Muscle of back (tissue), 11 donors: Measurements from ENCODE around the gene GXYLT1. TPM values are rescaled to one million over a fixed set of nuclear protein-coding genes. Genes with fewer than 3 reads are reported as not detected.
A peak's percentile ranks its signal among the peaks of the same experiment; 100 is the strongest.
"Not testable (repeated sequence)": the region's sequence is repeated elsewhere in the genome, so short reads cannot be mapped to it uniquely, and the experiment has no call there.

Source experiments
- DNase-seq, 3 donors: peaks; one replicate each; pipeline versions ENCODE4 v3.0.0 to v3.0.0-alpha.2; 2013
- polyA plus RNA-seq, 10 donors: library from polyadenylated mRNA; unstranded; fragments of 120-200 nt; gene quantifications; one replicate each; pipeline ENCODE4 v1.2.1, GENCODE V29; 2013; ENCODE audit not compliant: insufficient read length in 10 of 10

Gene GXYLT1
- polyA plus RNA-seq, 10 donors = 15.4 to 25.6 (median 19.3) TPM

GRCh38 chr12:42156232-42156631, 11.6 kb upstream of the GXYLT1 start:
- DNase-seq = no peak

DNA sequence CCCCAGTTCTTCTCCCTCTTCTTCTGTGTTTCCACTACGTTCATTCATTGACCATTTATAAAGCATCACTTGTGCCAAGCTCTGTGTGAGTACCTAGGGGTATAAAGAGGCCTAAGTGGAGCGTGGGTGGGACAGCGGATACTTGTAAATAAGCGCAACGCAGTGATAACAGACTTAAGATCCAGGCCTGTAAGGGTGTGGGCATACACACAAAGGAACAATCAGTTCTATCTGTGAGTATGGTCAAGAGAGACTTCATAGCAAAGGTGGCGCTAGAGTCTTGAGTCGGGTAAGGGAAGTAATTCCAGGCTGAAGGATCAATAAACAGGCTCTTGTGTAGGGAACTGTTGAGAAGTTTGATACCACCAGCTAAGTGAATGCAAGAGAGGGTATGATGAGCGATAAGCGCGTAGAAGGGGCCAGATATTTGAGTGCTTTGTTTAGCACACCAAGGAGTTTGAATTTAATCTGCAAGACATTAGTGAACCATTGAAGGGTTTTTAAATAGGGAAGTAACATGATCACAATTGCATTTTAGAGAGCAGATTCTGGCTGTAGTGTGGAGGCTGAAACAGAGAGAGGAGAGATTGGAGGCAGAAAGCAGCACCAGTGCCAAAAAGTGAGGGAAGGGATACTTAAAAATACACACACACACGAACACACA, 1.0 kb upstream of the GXYLT1 start:
- peak in 1 of 3 donors; percentile 23 for DNase-seq

- peak in 1 of 3 donors; percentile 6 for DNase-seq
Measured at GRCh38 chr12:42145197-42145549, 499 bp upstream of the GXYLT1 start.

DNA sequence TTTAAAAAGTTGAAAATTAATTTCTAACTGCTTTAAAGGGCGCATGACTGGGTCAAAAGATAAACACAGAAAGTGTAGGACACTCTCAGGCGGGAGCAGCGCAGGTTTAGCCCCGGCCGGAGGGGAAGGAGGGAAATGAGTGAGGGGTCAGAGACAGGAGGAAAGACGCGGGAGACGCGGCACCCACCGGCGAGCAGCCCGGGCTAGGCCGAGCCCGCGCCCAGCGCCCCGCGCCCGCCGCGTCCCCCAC, 591 bp downstream of the GXYLT1 start:
- no peak for DNase-seq

- DNase-seq = peak in 2 of 3 donors; percentile 16 to 63
Measured at GRCh38 chr12:42143452-42144157, 1.1 kb downstream of the GXYLT1 start.

DNA sequence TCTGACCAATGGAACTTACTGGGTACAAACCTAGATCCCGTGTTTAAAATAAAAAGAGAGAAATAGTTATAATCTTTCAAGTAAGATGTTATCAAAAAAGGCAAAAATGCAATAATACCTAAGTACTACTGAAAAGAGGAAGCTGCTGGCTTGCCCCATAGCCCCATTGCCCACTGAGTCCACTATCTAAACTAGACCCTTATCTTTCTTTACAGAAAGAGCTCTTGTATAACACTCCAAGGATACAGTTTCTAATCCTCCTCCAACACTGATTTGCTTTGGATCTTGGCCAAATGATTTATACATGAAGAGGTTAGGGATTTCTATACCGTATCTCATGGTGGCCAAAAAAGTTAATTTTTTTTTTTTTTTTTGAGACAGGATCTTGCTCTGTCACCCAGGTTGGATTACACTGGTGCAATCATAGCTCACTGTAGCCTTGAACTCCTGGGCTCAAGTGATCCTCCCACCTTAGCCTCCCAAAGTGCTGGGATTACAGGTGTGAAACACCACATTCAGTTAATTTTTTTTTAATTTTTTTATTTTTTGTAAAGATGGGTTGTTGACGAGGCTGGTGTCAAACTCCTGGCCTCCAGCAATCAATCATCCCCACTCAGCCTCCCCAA, 2.6 kb downstream of the GXYLT1 start:
- no peak for DNase-seq

DNA sequence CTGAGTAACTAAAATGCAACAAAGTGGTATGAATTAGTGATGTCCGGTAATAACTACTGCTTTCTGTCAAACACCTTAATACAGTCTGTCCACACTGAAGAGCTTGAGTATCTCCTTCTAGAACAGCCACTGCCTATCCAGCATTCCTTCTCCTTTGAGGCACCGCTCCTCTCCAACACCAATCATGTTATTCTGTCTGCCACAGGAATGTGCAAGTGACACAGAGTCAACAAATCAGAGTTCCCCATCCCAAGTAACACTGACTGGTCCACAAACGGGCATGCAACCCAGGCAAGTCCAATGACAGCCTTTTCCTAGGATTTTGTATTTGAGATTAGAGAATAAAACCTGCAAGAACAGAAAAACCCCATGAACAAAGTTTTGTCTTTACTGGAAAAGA, 3.8 kb downstream of the GXYLT1 start:
- DNase-seq = no peak

- DNase-seq = peak in 1 of 3 donors; percentile 32
Measured at GRCh38 chr12:42135259-42135814, 9.3 kb downstream of the GXYLT1 start.

- DNase-seq = peak in 1 of 3 donors; percentile 12
Measured at GRCh38 chr12:42130672-42131402, 13.8 kb downstream of the GXYLT1 start.

- DNase-seq = peak; percentile 51 to 77 (median 53)
Measured at GRCh38 chr12:42129595-42130204, 15.0 kb downstream of the GXYLT1 start.

- no peak for DNase-seq
Measured at GRCh38 chr12:42128888-42129287, 15.8 kb downstream of the GXYLT1 start.

DNA sequence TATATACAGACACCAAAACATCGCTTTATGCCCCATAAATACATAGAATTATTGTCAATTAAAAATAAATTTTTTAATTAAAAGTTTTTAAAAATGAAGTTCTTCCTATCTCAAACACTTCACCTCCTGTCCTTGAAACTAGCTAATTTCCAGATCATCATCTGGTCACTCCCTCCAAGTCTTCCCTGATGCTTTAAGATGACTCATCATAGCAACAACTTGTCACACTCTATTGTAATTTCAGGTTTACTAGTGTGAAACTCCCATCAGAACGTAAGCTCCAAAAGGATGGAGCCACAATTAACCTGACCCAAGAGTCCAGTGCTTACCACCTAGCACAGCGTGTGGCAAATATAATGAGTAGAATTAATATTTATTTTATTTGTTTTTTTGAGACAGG, 16.3 kb downstream of the GXYLT1 start:
- DNase-seq = no peak

- no peak for DNase-seq
Measured at GRCh38 chr12:42126963-42127362, 17.7 kb downstream of the GXYLT1 start.

DNA sequence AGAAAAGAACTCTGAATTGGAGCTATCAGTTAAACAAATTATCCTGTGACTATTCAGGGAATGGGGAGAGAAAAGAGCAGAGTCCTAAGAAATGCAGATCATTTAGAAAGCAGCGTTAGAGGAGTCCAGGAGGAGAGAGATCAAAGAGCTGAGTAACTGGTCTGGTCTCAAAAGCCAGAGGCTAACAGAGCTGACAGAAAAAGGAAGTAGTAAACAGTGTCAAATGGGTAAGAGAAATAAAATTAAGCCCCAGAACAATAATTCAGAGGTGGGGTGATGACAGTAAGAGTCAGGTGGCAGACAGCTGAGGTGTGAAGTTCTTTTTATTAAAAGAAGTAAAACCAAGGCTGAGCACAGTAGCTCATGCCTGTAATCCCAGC, 19.3 kb downstream of the GXYLT1 start:
- no peak for DNase-seq

DNA sequence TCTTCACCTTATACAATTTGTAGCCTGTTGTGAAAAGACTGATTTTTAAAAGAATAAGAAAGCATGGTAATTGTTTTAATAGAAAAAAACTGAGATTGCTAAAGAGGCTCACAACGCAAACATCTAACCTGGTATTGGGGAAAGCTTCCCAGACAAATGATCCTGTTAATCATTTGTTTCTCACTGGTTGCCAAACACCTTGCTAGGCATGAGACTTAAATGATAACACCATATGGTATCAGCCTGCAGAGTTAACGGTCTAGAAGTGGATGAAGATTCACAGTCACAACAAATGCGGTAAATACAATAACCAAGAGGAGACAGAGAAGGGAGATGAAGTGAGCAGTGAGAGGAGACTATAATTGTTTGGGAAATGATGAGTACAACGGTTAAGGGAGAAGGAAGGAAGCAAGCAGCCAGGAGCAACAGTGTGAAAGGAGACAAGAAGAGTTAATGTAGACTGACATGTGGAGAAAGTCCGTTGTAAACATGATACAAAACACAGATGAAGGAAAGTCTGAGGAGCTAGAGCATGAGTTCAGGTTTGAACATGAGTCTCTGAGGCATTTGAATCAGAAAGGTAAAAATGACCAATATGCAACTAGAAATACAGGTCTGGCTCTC, 19.8 kb downstream of the GXYLT1 start:
- no peak for DNase-seq

- peak in 1 of 3 donors; percentile 42 for DNase-seq
Measured at GRCh38 chr12:42119085-42119633, 25.5 kb downstream of the GXYLT1 start.

GRCh38 chr12:42118136-42118879, 26.4 kb downstream of the GXYLT1 start:
- no peak for DNase-seq

DNA sequence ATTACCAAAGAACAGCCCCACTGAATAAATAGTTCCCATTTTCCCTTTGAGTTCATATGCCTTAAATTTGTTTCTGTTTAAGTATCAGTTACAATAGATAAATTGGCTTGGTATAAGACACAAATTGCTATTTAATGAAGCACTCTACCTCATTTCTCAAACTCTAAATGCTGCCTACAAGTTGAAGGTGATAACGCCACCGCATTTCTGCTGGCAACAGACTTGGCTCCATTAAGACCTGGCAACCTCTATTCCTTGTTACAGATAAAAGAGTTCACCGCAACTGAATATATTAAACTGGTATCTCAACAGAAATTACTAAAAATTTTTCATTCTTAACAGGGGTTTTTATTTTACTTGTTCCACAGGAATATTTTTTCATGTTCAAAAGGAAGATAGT, 35.6 kb downstream of the GXYLT1 start:
- no peak for DNase-seq

- not testable (repeated sequence) for DNase-seq
Measured at GRCh38 chr12:42106791-42107190, 37.9 kb downstream of the GXYLT1 start.

DNA sequence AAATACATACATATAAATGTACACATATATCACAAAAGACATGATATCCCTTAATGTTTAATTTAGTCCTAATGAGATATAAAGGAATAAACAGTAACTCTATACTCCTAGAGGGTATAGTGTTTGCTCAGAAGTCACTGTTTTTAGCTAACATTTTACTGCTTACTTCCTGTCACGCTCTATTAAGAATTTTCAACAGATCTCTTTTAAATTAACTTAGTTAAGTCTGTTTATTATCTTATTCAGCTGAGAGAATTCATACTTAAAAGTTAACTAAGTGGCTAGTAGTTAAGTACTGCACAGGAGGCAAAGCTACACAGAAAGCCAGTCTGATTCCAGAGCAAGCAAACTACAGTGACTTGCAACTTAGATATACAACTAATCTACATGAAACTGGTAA, 39.9 kb downstream of the GXYLT1 start:
- no peak for DNase-seq
